K562 (cell line): ENCODE data around the gene SH3GL3. TPM values are rescaled to one million over a fixed set of nuclear protein-coding genes. Genes with fewer than 3 reads are reported as not detected.

ENCODE experiments used
- ARID1B ChIP-seq: fragments of 450-650 bp; IDR thresholded peaks from 2 replicates; pipeline ENCODE4 v1.6.1; 2016; ENCODE audit warnings: antibody characterized with exemption, mild to moderate bottlenecking, inconsistent platforms
- CGGBP1 ChIP-seq: fragments of 250-450 bp; sonication (Bioruptor Pico); IDR thresholded peaks from 2 replicates; pipeline ENCODE4 v1.9.0; 2021; ENCODE audit warnings: mild to moderate bottlenecking
- CREB1 ChIP-seq, 2 experiments: sonication (generic) in 1 of 2; formaldehyde crosslinking in 1 of 2; IDR thresholded peaks; 2 replicates each; pipeline versions ENCODE4 v1.6.1 to v1.8.0; 2012 to 2022; ENCODE audit warnings: inconsistent platforms in 1 of 2, mild to moderate bottlenecking in 1 of 2, missing genetic modification reagents in 1 of 2, moderate library complexity in 1 of 2
- GTF2F1 ChIP-seq: IDR thresholded peaks from 2 replicates; pipeline ENCODE4 v1.6.1; 2011; ENCODE audit warnings: low read depth, low read length, improper control_type of control experiment
- GTF3C2 ChIP-seq: IDR thresholded peaks from 3 replicates; pipeline ENCODE4 v1.6.1; 2011; ENCODE audit warnings: borderline replicate concordance, mild to moderate bottlenecking, moderate library complexity; ENCODE audit not compliant: insufficient read length; ENCODE audit errors: extremely low read depth
- HDAC3 ChIP-seq: fragments of 450-650 bp; IDR thresholded peaks from 2 replicates; pipeline ENCODE4 v1.6.1; 2018; ENCODE audit warnings: borderline replicate concordance, mild to moderate bottlenecking, moderate library complexity; ENCODE audit not compliant: partially characterized antibody
- HMGXB4 ChIP-seq: sonication (generic); formaldehyde crosslinking; IDR thresholded peaks from 2 replicates; pipeline ENCODE4 v1.8.1; 2023; ENCODE audit warnings: mild to moderate bottlenecking, missing genetic modification reagents
- KDM4B ChIP-seq, 2 experiments: fragments of 450-650 bp in 1 of 2; sonication (generic) in 1 of 2; IDR thresholded peaks; 2 replicates each; pipeline ENCODE4 v1.6.1; 2016 to 2017; ENCODE audit warnings: borderline replicate concordance in 2 of 2, antibody characterized with exemption in 1 of 2, low read depth in 1 of 2, mild to moderate bottlenecking in 1 of 2
- MAX ChIP-seq: sonication (generic); formaldehyde crosslinking; IDR thresholded peaks from 2 replicates; pipeline ENCODE4 v1.9.0; 2022; ENCODE audit warnings: mild to moderate bottlenecking, missing genetic modification reagents
- MEIS2 ChIP-seq: fragments of 450-650 bp; IDR thresholded peaks from 2 replicates; pipeline ENCODE4 v1.6.1; 2014; ENCODE audit warnings: mild to moderate bottlenecking; ENCODE audit not compliant: partially characterized antibody
- MNT ChIP-seq, 2 experiments: fragments of 450-650 bp; conservative IDR thresholded peaks; 2 replicates each; pipeline ENCODE4 v1.6.1; 2017; ENCODE audit warnings: mild to moderate bottlenecking in 2 of 2, moderate library complexity in 2 of 2
- NBN ChIP-seq: fragments of 450-650 bp; IDR thresholded peaks from 2 replicates; pipeline ENCODE4 v1.6.1; 2016; ENCODE audit warnings: low read depth, mild to moderate bottlenecking
- NCOR1 ChIP-seq: fragments of 450-650 bp; IDR thresholded peaks from 2 replicates; pipeline ENCODE4 v1.6.1; 2016; ENCODE audit warnings: mild to moderate bottlenecking, moderate library complexity
- NR2F6 ChIP-seq: fragments of 450-650 bp; formaldehyde crosslinking; IDR thresholded peaks from 2 replicates; pipeline ENCODE4 v1.4.0; 2020; ENCODE audit warnings: mild to moderate bottlenecking
- PHB2 ChIP-seq: fragments of 450-650 bp; IDR thresholded peaks from 2 replicates; pipeline ENCODE4 v1.6.1; 2017; ENCODE audit warnings: low read depth
- SMARCA4 ChIP-seq: fragments of 450-650 bp; IDR thresholded peaks from 2 replicates; pipeline ENCODE4 v1.6.1; 2016
- TAL1 ChIP-seq: fragments of 450-650 bp; IDR thresholded peaks from 2 replicates; pipeline ENCODE4 v1.6.1; 2016; ENCODE audit warnings: mild to moderate bottlenecking
- TEAD4 ChIP-seq, 2 experiments: sonication (generic) in 1 of 2; formaldehyde crosslinking in 1 of 2; IDR thresholded peaks; 2 replicates each; pipeline versions ENCODE4 v1.6.1 to v1.8.0; 2012 to 2022; ENCODE audit warnings: borderline replicate concordance in 1 of 2, inconsistent platforms in 1 of 2, low read length in 1 of 2, mild to moderate bottlenecking in 1 of 2, missing genetic modification reagents in 1 of 2
- THAP7 ChIP-seq: fragments of 250-450 bp; sonication (Bioruptor Pico); IDR thresholded peaks from 2 replicates; pipeline ENCODE4 v1.5.0; 2021
- polyA plus RNA-seq, 8 experiments: library from polyadenylated mRNA; depleted of rRNA in 4 of 8; stranded (reverse) in 5 of 8; unstranded in 3 of 8; fragments of >200 nt; fragmentation: Nextera tagmentation in 2 of 8; fragmentation: Illumina TruSeq in 1 of 8; extraction: Ambion mirVana in 2 of 8; extraction: Trizol in 1 of 8; gene quantifications; 2 replicates each; pipeline versions ENCODE4 v1.2.1 to v1.2.3, GENCODE V29; 2011 to 2014; ENCODE audit warnings: inconsistent platforms in 1 of 8, missing spikeins in 1 of 8
- total RNA-seq, 7 experiments: library from RNA; depleted of rRNA in 6 of 7; stranded (reverse); fragments of >200 nt in 6 of 7; fragmentation: Illumina TruSeq in 2 of 7; extraction: Trizol in 2 of 7; gene quantifications; 2 replicates each; pipeline versions ENCODE4 v1.2.1 to v1.2.3, GENCODE V29; 2011 to 2021; ENCODE audit warnings: low replicate concordance in 1 of 7

The SH3GL3 gene
- total and polyA plus RNA-seq, 9 of the 15 experiments (the other 6 are each of a cell fraction or from before 2014, with no cell fraction given): 3.9 to 16.0 (median 9.7) TPM

GRCh38 chr15:83462953-83463433 is 15.9 kb downstream of the SH3GL3 start (continued):
- TF ChIP-seq MAX (CRISPR knock-in tag) (no peak), TAL1 (peak; percentile 95), MNT (conservative IDR thresholded peaks at IDR 0.05) (peak in 1 of 2 experiments; percentile 44; a peak in 1 of 4 replicates), TEAD4 (IDR thresholded peaks at IDR 0.05; ENCODE audit: low read length) (peak; percentile 98), TEAD4 (CRISPR knock-in tag; IDR thresholded peaks at IDR 0.05; ENCODE audit: borderline replicate concordance) (no peak), KDM4B (IDR thresholded peaks at IDR 0.05; ENCODE audit: borderline replicate concordance in 2 of 2, low read depth in 1 of 2) (no peak), GTF3C2 (no peak), CREB1 (IDR thresholded peaks at IDR 0.05) (peak; percentile 67; the same call in 1 of the 2 replicates), CREB1 (CRISPR knock-in tag; IDR thresholded peaks at IDR 0.05) (no peak), NCOR1 (peak; percentile 94), NR2F6 (CRISPR knock-in tag) (no peak), SMARCA4 (peak; percentile 93), NBN (peak; percentile 43; the same call in 1 of the 2 replicates), HDAC3 (peak; percentile 83), GTF2F1 (no peak), PHB2 (peak; percentile 80; the same call in 1 of the 2 replicates), THAP7 (CRISPR knock-in tag) (no peak), CGGBP1 (CRISPR knock-in tag) (no peak), MEIS2 (peak; percentile 85), ARID1B (peak; percentile 97), HMGXB4 (no peak)
